T1000 (cell line): Measurements from ENCODE around the gene RBM22.
A peak's percentile ranks its signal among the peaks of the same experiment; 100 is the strongest.
"Not testable (repeated sequence)": the region's sequence is repeated elsewhere in the genome, so short reads cannot be mapped to it uniquely, and the experiment has no call there.

Source experiments
- DNase-seq: peaks from one replicate; lab custom pipeline; 2025; ENCODE audit warnings: mixed read lengths; lab: John Stamatoyannopoulos, UW

RBM22 gene

DNA sequence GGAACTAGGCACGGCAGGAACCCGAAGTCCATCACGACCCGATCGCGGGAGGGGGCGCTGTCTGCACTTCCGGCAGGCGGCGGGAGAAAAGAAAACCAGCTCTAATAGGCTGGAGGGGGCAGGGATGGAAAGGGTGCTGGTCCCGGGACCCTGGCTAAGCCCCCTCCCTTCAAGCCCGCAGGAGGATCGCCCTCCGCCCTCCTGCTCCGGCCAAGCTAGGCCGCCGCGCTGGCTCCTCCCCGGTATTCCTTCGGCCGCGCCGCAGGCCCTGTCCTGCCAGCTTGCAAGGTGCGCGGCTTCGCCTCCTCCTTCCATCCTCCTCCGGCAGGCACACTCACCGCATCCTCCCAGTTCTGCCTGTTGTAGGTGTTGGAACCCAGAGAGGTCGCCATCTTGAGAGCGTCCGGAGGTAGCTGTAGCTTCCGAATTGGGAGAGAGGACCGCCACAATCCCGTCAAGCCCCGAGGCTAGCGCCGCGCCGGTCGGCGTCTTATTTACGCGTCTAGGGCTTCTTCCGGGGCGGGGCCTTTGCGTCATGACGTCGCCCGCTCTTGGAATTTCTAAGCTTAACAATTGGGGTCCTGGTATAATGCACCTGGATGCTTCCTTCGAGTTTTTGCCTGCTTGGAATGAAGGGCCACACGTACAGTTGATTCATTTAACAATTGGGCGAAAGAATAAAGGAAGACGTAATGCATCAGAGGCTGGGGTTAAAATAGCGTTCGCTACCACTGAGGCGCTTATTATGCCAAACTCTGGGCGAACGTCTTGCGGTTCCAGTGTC is at the start of gene RBM22:
Gene RBM22, minus strand, starts transcription at position 469 of the 784 bp plus-strand sequence. Its CDS starts 77 bp downstream, at position 392.
- peak; percentile 77 for DNase-seq

- no peak for DNase-seq
These were observed 49.6 kb upstream of the RBM22 start for GRCh38 chr5:150750469-150750868.

DNA sequence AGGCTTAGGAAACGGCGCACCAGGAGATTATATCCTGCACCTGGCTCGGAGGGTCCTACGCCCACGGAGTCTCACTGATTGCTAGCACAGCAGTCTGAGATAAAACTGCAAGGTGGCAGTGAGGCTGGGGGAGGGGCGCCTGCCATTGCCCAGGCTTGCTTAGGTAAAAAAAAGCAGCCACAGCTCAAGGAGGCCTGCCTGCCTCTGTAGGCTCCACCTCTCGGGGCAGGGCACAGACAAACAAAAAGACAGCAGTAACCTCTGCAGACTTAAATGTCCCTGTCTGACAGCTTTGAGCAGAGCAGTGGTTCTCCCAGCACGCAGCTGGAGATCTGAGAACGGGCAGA is 42.3 kb upstream of the RBM22 start:
- DNase-seq: not testable (repeated sequence)

- not testable (repeated sequence) for DNase-seq
These were observed 41.7 kb upstream of the RBM22 start for GRCh38 chr5:150742455-150743141.

- no peak for DNase-seq
These were observed 40.1 kb upstream of the RBM22 start for GRCh38 chr5:150740992-150741391.

GRCh38 chr5:150738862-150739261 is 38.0 kb upstream of the RBM22 start:
- no peak for DNase-seq

GRCh38 chr5:150734579-150735384 is 33.9 kb upstream of the RBM22 start:
- DNase-seq: no peak

DNA sequence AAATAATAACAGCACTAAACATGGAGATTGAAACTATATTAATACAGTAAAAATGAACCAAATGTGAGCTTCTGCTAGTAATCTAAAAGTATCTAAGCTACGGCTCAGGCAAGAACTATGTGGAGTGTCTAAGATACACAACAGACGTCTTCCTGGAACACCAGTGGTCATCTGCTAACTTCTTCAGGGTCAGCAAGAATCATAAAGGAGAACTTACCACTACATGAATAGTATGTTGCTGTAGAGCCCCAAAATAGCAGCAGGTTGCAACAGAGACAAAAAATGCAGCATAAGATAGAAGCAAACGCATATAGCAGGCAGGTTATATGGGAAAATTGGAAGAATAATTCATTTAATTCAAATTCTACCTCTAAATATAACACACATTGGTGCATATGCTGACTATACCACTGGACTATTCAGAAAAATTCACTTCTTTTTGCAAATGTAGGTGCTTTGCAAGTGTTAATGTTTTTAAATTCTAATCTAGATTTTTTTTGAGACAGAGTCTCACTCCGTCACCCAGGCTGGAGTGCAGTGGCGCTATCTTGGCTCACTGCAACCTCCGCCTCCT is 30.9 kb upstream of the RBM22 start:
- DNase-seq: no peak

DNA sequence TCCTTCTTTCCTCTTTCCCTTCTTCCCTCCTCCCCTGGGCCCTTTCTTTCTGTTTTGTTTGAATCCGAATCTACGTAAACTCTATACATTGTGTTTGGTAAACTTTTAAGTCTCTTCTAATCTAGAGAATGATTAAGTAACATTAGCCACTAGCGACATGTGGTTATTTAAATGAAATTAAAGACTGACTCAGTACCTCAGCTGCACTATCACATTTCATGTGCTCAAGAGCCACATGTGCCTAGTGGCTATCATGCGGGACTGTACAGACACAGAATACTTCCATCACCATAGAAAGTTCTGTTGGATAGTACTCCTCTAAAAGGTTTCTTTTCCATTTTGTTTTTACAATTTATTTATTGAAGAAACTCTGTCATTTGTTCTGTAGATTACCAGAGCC is 29.0 kb upstream of the RBM22 start:
- DNase-seq: no peak

DNA sequence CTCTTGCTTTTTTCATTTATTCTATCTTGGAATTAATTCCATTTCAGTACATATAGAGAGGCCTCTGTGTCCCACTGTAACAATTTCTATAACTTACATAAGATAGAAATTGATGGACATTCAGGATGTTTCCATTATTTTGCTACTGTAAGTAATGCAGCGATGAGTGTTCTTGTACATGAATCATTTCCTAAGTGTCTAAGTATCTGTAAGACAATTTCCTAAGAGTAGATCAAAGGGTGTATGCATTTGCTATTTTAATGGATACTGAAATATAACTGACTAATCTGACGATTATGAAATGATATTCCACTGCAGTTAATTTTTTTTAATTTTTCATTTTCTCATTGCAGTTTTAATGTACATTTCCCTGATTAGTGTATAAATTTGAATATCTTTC is 23.0 kb upstream of the RBM22 start:
- DNase-seq: no peak

DNA sequence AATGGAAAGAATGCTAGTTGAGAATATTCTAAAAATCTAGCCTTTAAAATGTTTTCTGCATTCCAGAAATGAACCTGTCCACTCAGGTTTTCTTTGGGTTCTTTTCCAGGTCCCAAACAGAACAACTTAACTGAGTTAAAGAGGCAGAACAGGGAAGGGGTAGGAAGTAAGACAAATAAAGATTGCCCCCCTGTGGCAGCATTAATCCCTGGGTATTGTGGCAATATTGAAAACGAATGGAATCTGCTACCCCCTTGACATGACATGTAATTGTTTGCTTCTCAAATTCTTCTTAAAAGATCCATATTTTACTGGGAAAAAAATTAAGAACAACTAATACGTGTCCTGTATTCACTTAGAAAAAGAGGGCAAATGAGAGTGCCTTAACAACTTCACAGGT is 9.3 kb upstream of the RBM22 start:
- no peak for DNase-seq

DNA sequence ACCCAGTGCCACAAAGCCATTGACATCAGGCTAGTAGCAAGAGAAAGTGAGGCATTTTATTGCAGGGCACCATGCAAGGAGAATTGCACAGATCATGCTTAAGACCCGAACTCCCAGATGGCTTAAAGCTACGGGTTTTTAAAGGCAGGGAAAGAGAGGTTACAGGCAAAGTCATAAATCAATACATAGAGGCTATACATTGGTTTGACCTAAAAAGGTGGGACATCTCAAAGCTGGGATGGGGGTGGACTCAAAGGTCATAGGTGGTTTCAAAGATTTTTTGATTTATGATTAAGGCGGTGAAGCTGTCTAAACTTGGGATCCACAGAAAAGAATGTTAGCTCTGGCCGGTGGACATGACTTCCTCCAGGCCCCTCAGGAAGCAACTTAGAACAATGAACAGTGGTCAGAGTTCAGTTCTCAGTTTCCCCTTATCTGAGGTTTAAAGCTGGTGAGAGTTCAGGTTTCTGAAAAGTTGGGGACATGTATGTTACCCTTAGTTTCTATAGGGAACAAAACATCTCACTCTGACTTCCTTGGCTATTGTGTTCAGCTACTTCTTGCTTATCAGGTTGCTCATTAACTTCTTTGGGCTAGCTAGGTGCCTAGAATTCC is 6.0 kb upstream of the RBM22 start:
- no peak for DNase-seq

DNA sequence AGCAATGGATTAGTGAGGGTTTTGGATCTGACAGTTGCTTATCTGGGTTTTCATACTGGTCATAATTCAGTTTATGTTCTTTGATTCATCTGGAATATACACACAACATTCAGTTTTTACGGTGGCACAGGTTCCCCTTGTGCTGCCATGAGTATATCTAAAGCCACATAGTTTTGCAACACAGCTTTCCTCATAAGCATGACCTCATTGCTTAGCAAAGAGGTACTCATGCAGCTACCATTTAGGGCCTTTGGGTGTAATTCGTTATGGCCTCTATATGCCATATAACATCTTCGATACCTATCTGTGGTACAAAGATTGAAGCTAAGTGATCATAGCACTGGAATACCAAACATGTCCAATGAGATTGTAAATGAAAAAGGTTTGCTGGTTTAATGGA is 2.9 kb upstream of the RBM22 start:
- DNase-seq: no peak

GRCh38 chr5:150700246-150700593 is 642 bp downstream of the RBM22 start:
- no peak for DNase-seq

GRCh38 chr5:150694612-150695011 is 6.2 kb downstream of the RBM22 start:
- DNase-seq: no peak

DNA sequence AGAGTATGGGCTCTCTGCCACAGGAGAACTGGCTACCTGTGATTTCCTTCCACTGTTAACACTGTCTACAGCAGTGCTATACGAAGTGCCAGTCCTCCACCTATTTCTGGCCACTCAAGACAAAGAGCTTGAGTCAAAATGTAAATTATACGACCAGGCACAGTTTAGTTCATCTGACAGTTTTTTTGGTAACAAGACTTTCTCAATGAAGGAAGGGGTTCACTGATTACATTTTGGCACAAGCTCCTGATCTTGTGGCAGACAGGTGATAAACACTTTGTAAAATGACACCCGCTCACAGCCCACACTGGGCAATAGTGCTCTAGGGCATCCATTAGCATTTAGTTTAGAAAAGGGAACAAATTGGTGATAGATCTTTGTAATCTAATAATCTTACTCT is 8.6 kb downstream of the RBM22 start:
- DNase-seq: no peak

- DNase-seq: no peak
These were observed 10.1 kb downstream of the RBM22 start for GRCh38 chr5:150690760-150691159.

DNA sequence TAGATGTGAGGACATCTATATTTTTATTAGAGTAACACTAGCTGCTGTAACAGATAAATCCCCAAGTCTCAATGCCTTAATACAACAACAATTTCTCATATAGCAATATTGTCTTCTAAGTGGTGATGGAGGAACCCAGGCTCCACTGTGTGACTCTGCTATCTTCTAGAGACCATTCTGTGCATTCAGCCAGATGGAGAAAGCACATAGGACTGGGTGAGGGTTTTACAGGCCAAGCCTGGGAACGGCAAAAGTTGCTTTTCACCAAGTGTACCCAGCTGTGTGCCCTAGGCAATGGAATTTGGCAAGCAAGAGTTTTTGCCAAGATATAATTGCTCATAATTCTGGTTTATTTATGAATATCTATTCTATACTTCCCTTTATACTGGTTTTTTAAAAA is 11.7 kb downstream of the RBM22 start:
- DNase-seq: no peak

DNA sequence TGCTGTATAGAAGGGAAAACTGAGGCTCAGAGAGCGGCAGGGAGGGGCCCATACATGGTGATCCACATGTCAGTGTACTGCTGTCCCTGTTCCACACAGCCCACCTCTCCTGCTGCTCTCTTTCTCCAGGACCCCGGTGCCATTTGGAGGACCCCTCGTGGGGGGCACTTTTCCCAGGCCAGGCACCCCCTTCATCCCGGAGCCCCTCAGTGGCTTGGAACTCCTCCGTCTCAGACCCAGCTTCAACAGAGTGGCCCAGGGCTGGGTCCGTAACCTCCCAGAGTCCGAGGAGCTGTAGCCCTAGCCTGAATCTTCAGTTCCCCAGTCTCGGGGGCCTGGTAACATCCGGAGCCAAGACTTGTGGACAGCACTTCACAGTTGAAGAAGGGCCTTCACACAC is 24.3 kb downstream of the RBM22 start:
- no peak for DNase-seq

- DNase-seq: no peak
These were observed 25.8 kb downstream of the RBM22 start for GRCh38 chr5:150675069-150675468.

- DNase-seq: no peak
These were observed 26.5 kb downstream of the RBM22 start for GRCh38 chr5:150674341-150674821.

DNA sequence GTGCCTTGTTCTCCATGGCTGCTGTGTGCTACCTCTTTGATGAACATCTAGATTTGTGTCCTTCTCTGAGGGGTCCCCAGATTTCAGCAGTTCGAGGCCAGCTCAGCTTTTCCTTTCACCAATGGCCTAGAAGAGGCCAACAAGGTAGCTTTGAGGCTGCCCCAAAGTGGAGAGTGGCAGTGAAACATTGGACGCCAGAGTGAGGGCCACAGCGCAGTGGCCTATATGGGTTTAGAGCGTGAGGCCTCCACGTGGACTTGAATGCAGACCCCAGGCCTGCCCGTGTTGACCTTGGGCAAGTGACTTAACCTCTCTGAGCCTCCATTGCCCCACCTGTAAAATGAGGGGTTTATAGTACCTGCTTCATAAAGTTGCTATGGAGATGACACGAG is 28.0 kb downstream of the RBM22 start:
- DNase-seq: no peak
